GM21423 (cell line): ENCODE measurements around the gene GSX1.

Source experiments
- ATAC-seq: cut with Tn5 transposase; IDR thresholded peaks from one replicate; pipeline ENCODE4 v1.9.1; 2021; ENCODE audit warnings: mild to moderate bottlenecking, moderate library complexity; ENCODE audit not compliant: unreplicated experiment

The GSX1 gene

GRCh38 chr13:27826379-27827353 lies 34.4 kb downstream of the GSX1 start:
- peak; percentile 60 for ATAC-seq

- ATAC-seq = no peak
Observed at GRCh38 chr13:27827646-27828045, 35.4 kb downstream of the GSX1 start.

- ATAC-seq = peak; percentile 75
Observed at GRCh38 chr13:27830010-27830409, 37.7 kb downstream of the GSX1 start.

GRCh38 chr13:27833206-27833605 lies 40.9 kb downstream of the GSX1 start:
- no peak for ATAC-seq

GRCh38 chr13:27834095-27834494 lies 41.8 kb downstream of the GSX1 start:
- no peak for ATAC-seq

GRCh38 chr13:27835799-27836198 lies 43.5 kb downstream of the GSX1 start:
- ATAC-seq = no peak

- ATAC-seq = no peak
Observed at GRCh38 chr13:27839809-27840467, 47.7 kb downstream of the GSX1 start.

GRCh38 chr13:27842571-27842970 lies 50.3 kb downstream of the GSX1 start:
- no peak for ATAC-seq
